HG03460 (cell line): ENCODE data around the gene CACNA1C.

Experiments used
- ATAC-seq: cut with Tn5 transposase; IDR thresholded peaks from one replicate; pipeline ENCODE4 v1.9.1; 2021; ENCODE audit not compliant: unreplicated experiment

CACNA1C gene

DNA sequence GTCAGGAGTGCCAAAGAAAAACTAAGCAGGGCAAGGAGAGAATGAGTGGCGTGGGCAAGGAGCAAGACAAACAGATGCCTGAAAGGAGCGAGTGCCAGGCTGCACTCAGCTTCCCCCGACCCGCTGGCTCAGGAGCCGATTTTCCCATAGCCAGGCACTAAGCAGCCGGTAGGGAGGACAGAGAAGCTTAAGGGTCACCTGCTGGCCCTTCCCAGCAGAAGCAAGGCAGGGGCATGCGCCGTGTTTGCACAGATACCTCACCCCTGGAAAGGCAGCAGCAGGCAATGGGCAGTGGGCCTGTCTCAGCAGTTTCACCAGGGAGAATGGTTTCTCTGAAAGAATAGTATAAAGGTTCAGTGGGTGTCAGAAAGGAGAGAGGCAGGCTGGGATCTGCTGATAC is 637.1 kb downstream of the CACNA1C start:
- ATAC-seq: no peak

DNA sequence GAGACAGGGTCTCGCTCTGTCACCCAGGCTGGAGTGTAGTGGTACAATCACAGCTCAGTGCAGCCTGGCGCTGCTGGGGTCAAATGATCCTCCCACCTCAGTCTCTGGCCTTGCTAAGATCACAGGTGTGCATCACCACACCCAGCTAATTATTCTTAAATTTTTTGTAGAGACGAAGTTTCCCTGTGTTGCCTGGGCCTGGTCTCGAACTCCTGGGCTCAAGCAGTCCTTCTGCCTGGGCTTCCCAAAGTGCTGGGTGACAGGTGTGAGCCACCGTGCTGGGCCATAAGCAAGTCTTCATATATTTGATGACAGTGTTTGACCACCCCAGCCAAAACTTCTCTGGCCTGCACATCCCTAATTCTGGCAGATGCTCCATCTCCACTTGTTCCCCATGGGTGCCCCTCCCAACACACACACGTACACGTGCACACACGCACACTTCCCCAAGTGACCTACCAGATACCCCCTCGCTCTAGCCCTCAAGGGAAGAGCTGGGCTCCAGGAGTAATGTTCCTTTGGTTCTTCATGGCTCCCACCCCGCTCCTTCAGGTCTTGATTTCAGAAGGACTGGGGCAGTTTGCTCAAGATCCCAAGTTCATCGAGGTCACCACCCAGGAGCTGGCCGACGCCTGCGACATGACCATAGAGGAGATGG is 637.7 kb downstream of the CACNA1C start:
- ATAC-seq: no peak

DNA sequence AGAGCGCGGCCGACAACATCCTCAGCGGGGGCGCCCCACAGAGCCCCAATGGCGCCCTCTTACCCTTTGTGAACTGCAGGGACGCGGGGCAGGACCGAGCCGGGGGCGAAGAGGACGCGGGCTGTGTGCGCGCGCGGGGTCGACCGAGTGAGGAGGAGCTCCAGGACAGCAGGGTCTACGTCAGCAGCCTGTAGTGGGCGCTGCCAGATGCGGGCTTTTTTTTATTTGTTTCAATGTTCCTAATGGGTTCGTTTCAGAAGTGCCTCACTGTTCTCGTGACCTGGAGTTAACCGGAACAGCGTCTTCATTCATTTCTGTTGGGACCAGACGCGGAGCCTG is 638.2 kb downstream of the CACNA1C start:
- peak; percentile 26 for ATAC-seq

DNA sequence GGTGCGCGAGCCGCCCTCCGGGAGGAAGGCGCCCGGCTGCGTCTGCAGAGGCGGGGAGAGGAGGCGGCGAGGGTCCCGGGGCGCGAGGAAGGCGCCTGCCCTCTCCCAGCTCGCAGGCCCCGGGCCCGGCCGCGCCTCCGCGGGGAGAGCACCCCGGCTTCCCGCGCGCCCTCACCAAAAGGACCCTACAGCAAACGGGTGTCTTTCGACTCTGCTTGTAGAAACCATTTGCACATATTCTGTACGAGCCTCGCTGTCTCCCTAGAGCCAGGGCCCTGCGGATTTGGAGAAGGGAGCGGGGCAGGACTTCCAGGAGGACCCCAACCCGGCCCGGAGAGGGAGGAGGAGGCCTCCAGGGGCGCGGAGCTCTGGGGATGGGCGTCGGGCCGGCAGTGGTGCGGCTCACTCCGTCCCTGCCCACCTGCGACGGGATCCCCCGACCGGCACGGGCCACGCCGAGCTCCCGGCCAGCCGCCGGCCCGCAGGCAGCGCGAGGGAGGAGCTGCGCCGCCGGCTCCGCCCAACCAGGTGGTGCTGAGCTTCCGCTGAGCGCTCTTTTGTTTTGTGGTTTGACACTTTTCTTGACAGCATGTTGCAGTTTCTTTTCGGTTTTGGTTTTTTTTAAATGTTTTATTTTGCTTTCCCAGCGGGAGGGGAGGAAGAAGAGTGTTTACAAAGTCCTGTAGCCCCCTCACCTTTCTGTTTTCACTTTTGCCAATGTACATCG is 638.7 kb downstream of the CACNA1C start:
- ATAC-seq: peak; percentile 86

DNA sequence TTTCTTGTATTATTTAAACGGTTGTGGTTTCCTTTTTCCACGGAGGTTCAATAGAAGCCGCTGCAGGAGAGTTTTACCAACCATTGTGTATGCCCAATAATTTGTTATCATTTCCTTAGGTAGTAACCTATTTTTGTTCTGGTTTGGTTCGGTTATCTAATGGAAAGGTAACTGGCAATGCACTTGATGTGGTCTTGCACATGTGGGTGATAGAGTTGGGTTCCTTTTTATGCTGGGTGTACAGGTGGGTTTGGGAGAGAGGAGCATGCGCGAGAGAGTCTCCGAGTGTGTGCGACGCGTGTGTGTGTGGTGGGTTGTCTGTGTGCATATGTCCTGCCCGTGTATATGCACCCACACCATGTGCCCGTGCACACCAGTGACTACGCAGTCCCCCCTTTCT is 639.3 kb downstream of the CACNA1C start:
- ATAC-seq: no peak

DNA sequence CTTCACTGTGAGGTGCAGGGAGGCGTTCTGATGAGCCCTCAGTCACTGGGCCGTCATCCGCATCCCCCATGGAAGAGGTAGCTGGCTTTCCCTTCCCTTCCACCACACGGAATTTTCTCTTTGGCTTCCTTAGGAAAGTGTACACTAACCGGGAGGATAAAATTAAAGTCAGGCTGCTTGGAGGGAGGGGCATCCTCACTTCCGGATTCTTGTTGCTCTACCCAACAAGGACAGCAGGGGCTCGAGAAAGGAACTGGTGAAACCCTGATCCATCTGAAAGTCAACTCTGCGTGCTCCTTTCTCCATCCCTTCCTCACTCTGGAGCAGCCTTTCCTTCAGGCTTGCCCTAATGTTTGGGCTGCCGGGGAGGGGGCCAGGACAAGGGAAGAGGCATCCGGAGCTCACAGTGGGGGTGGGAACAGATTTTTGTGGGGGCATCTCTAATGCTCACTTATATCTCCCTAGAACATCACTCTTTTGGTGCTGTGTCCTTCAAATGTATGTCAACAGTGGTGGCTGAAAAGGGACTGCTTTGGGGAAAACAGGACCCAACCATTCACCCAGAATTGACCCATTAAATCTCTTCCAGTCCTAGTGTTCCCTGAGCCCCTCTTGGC is 640.6 kb downstream of the CACNA1C start:
- no peak for ATAC-seq

DNA sequence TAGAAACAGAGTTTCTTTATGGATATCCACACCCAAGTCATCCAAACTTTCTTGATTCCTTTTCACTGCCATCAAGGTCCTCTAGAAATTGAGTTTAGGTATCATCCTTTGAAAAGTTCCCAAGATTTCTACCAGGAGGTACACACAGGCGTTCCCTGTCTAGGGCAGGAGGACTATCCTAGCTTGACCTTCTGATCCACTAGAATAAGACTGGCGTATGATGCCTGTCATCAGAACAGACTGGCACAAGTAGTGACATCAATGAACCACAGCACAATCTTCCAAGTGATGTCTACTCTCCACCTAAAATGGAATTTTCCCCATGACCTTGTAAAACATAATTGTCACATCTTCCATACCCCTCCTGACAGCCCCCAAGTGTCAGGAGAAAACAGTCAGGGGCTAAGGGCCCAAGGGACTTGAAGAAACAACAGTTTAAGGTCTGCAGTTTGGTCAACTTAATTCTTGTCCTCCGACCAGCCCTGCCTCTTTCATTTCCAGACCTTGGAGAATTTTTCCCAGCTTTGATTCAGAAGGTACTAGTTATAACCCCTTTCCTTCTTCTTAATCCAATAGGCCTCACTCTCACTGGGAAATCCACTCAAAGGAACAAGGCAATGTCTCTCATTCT is 641.3 kb downstream of the CACNA1C start:
- no peak for ATAC-seq

DNA sequence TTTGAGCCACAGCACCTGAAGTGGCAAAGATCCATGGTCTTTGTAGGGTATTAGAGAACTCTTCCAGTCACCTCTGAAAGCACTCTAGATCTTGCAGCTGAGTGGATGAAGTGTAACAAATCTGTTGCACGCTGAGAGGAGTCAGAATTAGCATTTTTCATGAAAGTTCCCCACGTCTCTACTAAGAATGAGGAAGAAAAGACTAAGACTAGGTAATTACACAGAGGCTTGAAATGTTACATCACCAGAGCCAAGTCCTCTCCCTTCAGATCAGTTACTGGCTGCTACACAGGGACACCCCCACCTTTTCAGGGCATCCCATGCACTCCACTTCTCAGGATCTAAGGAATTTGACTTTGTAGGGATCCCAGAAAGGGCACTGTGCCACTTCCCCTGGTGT is 643.3 kb downstream of the CACNA1C start:
- ATAC-seq: no peak

DNA sequence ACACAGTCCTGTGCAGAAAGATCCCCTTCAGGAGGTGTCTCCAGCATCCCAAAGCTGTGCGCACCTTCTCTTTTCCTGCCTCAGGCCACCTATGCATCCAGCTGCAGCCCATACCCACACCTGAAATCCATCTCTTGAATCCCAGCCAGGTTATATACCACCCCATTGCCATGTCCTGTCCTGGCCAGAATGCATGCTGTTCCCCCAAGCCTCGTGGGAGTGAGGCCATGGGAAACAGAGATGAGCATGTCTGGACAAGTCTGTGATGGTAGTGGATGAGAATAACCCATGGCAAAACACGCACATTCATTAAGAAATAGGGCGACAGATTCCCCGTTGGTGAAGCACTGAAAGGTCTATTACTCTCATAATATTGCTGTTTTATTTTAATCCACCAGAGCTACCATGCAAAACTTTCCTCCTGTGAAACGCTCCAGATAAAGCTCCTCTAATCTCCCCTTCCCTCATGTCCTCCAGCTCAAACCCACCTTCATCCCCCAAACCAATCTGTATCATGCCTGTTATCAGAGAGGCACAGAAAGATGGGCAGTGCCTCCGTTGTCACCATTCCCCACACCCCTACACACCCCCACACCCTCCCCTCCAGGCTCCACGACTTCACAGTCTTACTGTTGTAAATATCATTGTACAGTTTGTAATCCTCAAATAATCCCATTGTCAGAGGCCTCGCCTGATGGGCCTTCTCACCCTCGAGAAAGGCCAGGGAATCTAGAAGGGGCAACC is 644.4 kb downstream of the CACNA1C start:
- no peak for ATAC-seq

DNA sequence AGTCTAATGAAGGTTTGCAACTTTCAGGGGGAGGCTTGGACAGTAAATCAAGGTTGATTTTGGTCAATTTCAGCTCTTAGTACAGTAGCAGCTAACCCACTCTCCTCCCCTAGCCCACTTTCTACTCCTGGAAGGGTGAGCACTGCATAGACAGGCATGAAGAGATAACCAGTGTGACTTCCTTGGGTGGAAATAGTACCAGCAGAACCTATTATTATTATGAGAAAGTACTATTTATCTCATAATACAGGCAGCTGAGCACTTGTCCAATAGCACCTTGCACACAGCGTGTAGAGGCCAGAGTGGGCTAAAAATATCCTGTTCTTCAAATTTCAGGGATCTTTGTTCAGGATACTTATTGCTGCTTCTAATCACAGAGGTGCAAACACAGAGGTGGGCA is 645.8 kb downstream of the CACNA1C start:
- ATAC-seq: no peak

DNA sequence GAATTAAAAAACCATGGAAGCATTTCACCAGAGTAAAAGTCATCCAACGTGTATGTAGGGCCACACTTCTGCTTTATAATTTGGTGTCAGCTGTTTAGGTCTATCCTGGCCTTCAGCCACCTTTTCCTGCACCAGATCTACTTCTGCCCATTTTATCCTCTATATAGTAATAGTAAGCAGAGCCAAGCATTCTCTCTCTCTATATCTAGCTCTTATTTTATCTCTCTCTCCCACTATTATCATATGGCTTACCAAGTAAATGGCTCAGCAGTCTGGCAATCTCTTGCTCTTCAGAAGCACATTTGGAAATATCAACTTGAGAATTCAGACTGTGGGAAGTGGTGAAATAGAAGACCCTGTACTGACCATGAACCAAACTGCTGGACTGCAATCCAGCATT is 657.9 kb downstream of the CACNA1C start:
- no peak for ATAC-seq

DNA sequence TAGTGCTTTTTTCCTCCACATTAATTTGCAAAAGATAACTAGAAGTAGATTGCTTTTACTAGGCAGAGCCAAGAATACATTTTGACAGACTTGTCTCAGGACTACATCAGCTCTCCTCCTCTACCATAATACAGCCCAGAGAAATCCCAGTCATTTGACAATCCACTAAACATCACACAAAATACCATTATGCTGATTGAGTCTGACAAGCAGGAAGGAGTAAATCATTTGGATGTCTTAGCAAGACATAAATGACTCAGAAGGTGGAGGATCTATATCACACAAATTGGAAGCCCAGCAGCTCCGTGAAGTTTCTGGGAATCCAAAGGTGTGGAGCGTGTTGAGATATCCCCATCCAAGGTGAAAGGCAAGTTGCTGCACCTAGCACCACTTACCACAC is 666.6 kb downstream of the CACNA1C start:
- ATAC-seq: no peak

DNA sequence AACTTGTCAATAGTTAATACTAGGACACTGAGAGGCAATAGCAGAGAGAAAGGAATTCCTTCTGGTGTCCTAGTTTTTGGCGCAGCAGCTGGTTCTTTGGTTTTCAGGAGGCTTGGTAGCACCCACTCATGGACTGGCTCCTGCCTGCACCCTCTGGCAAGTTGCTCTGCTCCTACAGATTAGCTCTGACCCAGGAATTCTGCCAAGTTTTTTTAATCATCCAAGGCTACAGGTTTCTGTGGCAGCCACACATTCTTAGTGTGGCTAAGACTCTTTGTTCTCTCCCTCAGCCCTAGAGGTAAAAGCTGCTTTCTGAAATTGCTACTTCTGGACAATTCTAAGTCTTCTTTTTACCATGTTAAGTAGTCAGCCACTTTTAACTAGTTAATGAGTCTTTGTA is 670.0 kb downstream of the CACNA1C start:
- ATAC-seq: no peak

DNA sequence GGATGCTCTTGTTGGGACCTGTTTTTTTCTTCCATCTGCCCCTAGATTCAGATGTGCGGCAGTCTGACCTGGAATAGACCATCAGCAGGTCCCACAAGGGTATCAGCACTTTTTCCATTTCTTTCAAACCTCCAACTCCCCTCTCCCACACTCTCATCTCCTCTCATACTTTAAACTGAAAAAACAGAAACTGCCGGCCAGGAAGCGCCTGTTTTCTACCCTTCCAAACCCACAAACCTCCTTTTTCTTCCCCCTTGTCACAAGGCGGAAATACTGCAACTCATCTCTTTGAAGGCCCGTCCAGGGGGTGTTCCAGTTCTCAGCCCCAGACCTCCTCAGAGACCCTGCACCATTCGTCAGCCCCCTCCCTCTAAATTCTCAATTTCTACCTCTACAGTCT is 679.5 kb downstream of the CACNA1C start:
- no peak for ATAC-seq

DNA sequence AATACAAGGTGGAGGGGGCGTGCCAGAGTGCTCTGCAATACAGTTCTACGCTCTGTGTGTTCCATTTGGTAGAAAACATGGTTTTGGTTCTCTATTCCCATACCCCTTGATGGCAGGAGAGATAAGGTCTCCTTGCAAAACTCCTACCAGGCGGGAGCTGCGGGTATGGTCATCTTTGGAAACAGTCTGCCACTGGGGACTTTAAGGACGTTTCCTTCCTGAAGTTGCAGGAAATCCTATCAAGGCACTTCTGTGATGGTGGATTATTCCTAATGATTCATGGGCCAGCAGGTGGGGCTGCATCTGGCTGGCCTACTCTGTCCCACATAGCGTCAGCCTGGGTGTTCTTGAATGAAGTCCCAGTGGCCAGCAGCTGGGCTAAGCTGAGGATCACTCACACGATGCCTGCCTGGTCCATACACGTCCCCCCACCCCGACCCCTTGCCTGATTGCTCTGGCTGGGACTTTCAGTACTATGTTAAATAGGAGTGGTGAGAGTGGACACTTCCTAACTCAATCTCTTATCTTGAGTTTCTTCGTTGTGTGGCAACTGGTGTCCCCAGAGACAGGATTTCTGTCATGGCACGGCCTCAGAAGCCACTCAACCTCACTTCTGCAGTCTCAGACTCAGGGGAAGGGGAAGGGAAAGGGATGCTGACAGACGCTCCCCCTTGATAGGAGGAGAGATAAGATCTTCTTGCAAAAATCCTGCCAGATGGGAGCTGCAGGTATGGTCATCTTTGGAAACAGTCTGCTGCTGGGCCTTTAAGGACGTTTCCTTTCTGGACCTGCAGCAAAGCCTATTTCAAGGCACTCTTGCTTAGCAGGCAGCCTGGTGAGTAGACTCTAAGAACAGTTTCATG is 680.9 kb downstream of the CACNA1C start:
- ATAC-seq: no peak

DNA sequence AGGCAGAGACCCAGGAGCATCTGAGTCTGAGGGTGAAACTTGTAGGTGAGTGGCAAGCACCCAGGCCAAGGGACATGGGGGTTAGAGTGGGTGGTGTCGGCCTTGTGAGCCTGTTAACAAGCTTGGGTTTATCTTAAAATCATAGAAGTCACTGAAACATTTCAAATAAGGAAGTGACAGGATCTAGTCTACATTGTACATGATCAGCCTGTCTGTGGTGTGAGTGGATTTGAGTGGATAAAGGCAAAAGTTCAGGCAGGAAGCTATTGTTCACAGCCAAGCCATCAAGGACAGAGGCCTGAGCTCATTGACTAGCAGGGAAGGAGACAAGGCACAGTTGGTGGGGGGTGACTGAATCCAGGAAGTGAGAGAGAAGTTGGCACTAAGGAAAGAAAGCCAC is 682.6 kb downstream of the CACNA1C start:
- no peak for ATAC-seq

DNA sequence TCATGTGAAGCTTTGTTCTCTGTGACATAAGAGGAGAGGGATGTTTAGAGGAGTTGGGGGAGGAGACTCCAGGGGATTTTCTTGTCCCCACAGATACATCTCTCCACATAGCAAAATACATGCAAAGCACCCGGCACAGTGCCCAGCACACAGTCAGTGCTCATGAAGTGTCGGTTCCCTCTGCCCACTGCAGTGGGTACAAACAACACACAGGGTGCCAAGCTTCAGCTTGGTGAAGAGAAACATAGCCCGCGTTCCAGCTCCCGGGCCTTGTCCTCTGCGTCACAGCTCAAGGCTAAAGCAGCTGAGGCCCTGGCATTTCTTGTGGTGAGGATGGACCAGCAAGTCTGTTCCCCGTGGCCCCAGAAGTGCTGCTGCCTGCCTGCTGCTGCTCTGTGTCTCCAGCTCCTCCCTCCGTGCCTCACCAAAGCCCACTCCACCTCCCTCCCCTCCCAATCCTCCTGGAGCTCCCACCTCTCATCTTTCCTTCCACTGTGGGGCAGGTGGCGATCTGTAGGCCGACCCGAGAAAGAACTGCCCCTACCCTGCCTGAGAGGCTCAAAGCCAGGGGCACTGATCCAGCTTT is 685.0 kb downstream of the CACNA1C start:
- no peak for ATAC-seq

DNA sequence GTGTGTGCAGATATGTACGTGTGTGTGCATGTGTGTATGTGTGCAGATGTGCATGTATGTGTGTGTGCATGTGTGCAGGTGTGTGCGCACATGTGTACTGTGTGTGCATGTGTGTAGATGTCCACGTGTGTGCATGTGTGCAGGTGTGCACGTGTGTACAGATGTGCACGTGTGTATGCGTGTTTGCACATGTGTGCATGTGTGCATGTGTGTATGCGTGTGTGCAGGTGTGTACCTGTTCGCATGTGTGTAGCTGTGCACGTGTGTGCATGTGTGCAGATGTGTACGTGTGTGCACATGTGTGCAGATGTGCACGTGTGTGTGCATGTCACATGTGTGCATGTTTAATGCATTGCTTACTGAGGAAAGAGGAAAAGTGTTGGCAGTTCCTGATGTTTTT is 686.3 kb downstream of the CACNA1C start:
- ATAC-seq: no peak

DNA sequence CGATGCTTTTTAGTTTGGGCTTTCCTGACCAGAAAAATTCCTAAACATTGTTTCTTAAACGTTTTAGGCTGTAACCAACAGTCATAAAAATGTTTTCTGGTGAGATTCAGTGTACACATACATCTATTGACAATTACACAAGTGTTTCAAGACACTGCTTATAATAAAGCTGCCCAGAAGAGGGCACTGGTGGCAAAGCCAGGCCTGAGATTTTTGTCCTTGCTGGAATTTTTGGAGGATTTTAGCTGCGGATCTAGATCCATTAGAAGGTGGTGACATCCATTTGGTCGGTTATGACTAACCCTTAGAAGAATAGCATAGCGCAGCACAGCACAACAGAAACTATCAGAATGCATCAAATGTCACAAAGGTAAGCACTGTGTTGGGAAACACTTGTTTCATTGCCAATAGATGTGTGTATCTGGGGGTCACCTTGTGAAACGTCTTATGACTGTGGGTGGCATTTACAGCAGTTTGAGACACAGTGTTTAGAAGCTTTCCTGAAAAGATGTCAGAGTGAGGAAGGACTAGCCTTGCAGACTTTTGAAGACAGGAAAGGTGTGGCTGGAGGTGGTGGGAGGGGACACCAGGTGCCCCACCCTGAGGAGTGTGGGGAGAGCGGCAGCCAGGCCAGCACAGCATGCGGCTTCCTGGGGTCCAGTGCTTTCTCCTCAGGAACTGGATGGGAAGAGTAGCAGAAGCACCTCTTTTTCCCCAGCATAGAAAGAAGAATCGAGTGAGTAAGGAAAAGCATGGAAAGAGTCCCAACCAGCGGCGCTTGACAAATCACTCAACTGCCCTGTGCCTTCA is 687.2 kb downstream of the CACNA1C start:
- no peak for ATAC-seq
